Activated CD8-positive, alpha-beta T cell treated with anti-CD3 and anti-CD28 coated beads, Interleukin-2, amount 10 ng/mL, durations not matched to agents 7 days and 5 days (primary cell): ENCODE results near the gene CSMD2. TPM values are rescaled to one million over a fixed set of nuclear protein-coding genes. Genes with fewer than 3 reads are reported as not detected.

Source experiments
- ATAC-seq: fragments of 150-1000 bp; cut with Tn5 transposase; one replicate; pipeline ENCODE4 v1.10.0; 2021; ENCODE audit warnings: moderate library complexity
- CTCF ChIA-PET: fragments of 350-600 bp; sonication (Branson Sonifier 250); formaldehyde crosslinking; loops from one replicate; lab custom pipeline; 2021; ENCODE audit warnings: antibody characterized with exemption; lab: Charles Lee
- POLR2A ChIA-PET: fragments of 350-600 bp; sonication (Branson Sonifier 250); formaldehyde crosslinking; loops from one replicate; lab custom pipeline; 2021; ENCODE audit warnings: antibody characterized with exemption; lab: Charles Lee
- DNase-seq: peaks from one replicate; pipeline ENCODE4 v3.0.0-alpha.2; 2020
- H3K27ac Mint-ChIP-seq: one replicate; pipeline ENCODE4 v1.8.0; 2021; ENCODE audit warnings: mild to moderate bottlenecking, mixed read lengths
- H3K27me3 Mint-ChIP-seq: one replicate; pipeline ENCODE4 v1.8.0; 2021; ENCODE audit warnings: low read depth, mixed read lengths
- H3K36me3 Mint-ChIP-seq: one replicate; pipeline ENCODE4 v1.8.0; 2021; ENCODE audit warnings: low read depth, mixed read lengths
- H3K4me1 Mint-ChIP-seq: one replicate; pipeline ENCODE4 v1.8.0; 2021; ENCODE audit warnings: low read depth, mixed read lengths
- H3K4me3 Mint-ChIP-seq: one replicate; pipeline ENCODE4 v1.8.0; 2021; ENCODE audit warnings: mild to moderate bottlenecking, mixed read lengths
- H3K9me3 Mint-ChIP-seq: one replicate; pipeline ENCODE4 v1.8.0; 2022; ENCODE audit warnings: mixed read lengths; ENCODE audit not compliant: insufficient read depth
- total RNA-seq, 2 experiments: library from RNA; stranded (reverse); gene quantifications; one replicate each; pipeline ENCODE4 v1.2.3, GENCODE V29; 2021

CSMD2 gene
- total RNA-seq, 2 experiments from 2014 or later: not detected

DNA sequence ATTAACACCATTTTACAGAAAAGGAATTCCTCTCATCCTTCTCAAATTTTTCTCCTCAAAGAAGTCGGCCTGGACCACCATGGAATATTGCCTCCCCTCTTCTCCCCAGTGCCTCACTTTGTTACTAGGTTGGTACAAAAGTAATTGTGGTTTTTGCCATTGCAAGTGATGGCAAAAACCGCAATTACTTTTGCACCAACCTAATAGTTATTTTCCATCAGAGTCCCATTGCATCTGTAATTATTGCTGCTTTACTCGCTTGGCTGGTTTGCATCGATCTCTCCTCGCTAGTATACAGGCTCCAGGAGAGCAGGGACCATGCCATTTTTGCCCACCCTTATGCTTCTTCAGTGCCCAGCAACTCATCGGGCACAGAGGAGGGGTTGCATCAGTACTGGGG is 10.7 kb upstream of the CSMD2 start:
- DNase-seq (no peak), ATAC-seq (no peak)
- Mint-ChIP-seq H3K9me3 (no peaks in the 10 kb centered on the region), H3K4me3 (no peak overlapping the region), H3K36me3 (no peaks in the 10 kb centered on the region), H3K4me1 (no peaks in the 10 kb centered on the region), H3K27me3 (peaks cover 22% of the 10 kb centered on the region), H3K27ac (no peak overlapping the region)
- CTCF ChIA-PET: no interaction called here
- POLR2A ChIA-PET: no interaction called here

DNA sequence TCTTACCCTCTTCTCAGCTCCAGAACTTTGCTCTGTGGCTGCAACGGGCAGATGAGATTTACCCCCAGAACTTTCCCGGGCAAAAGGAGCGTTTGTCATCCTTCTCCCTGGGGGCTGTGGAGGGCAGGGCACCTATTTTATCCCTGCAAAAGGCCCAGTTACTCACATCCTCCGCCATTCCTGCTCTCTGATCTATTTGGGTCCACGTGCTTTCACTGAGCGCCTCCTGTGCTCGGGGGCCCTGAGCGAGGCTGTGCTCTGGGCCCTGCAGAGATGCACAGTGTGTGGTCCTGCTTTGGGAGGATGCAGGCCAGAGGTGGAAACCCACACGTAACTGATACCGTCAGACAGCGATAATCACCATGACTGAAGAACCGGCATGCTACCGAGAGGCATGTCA is 2.4 kb upstream of the CSMD2 start:
- Mint-ChIP-seq H3K4me1 (peaks cover 12% of the 10 kb centered on the region), H3K36me3 (peaks cover 2% of the 10 kb centered on the region), H3K27ac (no peak overlapping the region), H3K27me3 (peaks cover 54% of the 10 kb centered on the region), H3K9me3 (no peaks in the 10 kb centered on the region), H3K4me3 (no peak overlapping the region)
- DNase-seq (no peak), ATAC-seq (no peak)
- CTCF ChIA-PET: no interaction called here
- POLR2A ChIA-PET: no interaction called here

DNA sequence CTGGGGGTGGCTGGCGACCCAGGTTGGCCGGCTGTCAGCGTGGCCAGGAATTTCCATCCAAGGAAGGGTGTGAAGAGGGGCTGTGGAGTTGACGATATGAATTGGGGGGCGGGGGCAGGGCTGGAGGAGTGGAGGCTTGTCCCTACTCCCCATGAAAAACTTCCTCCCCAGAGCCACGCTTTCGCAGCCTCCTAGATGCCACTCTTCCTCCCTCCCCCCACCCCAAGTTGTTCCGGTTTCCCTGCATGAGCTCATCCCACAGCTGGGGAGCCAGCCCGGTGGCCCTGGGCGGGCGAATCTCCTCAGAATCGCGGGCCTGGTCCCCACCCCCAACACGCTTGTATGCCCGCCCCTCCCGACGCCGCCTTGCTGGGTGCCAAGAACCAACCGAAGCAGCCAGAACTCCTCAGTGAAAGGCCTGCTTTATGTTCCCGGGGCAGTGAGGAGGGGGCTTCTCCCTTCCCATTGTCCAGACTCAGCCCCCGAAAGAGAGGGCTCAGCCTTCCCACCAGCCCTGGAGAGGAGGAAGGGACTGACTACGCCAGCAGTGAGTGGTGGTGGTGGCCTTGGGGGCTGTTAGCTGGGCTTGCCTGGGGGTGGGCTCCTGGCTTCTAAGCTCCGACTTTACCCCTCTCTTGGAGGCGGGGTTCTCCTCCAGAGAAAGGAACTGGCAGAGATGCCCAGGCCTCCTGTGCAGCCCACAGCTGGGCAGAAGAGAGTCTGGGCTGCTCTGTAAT is 1.8 kb upstream of the CSMD2 start:
- peaks cover 58% of the 10 kb centered on the region for H3K27me3 Mint-ChIP-seq
- ChIA-PET POLR2A (no interaction called here), CTCF (no interaction called here)
- no peak for ATAC-seq
- no peak overlapping the region for H3K4me3 Mint-ChIP-seq
- peaks cover 2% of the 10 kb centered on the region for H3K36me3 Mint-ChIP-seq
- H3K4me1 Mint-ChIP-seq: peaks cover 12% of the 10 kb centered on the region
- DNase-seq: no peak
- H3K9me3 Mint-ChIP-seq: no peaks in the 10 kb centered on the region
- H3K27ac Mint-ChIP-seq: no peak overlapping the region

DNA sequence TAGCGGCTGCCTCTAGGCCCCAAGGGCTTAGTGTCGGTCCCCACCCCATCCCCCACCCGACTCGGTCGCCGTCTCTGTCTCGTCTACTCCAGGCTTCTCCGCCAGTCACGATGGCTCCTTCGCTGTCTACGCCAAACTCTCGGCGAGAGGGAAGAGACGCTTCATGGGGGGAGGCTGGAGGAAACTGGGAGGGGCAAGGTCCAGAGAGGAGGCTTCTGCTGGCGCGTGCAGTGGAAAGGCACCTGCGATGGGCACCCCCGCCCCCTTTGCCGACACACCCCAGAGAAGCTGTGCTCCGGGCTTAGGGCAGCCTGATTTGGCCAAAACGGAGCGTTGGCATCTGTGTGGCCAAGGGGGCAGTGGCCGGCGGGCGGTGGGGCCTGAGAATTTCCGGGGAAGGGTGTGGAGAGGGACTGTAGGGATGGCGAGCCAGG is 1.2 kb upstream of the CSMD2 start:
- ATAC-seq: no peak
- peaks cover 12% of the 10 kb centered on the region for H3K4me1 Mint-ChIP-seq
- CTCF ChIA-PET: no interaction called here
- H3K36me3 Mint-ChIP-seq: peaks cover 2% of the 10 kb centered on the region
- no peak overlapping the region for H3K27ac Mint-ChIP-seq
- no peak overlapping the region for H3K4me3 Mint-ChIP-seq
- POLR2A ChIA-PET: no interaction called here
- H3K27me3 Mint-ChIP-seq: peaks cover 63% of the 10 kb centered on the region
- no peak for DNase-seq
- no peaks in the 10 kb centered on the region for H3K9me3 Mint-ChIP-seq

DNA sequence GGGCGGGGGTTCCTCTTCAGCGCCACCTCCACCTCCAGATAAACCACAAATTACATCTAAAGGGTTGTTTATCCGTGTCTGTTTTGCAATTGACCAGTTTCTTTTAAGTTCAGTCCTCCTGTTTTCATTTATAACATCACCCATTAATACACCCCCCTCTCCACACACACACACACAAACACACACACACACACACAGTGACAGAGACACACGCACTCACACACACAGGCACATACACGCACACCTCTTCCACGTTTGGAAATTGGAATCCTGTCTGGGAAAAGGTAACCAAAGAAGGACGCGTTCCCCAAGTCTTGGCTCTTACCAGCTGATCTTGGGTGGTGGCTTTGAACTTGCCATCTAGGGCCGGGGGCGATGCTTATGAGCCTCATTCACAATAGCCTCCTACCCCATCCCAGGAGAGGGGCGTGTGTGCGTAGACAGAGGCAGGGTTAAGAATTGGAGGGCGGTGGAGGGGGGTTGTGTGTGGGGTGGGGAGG is 442 bp upstream of the CSMD2 start:
- H3K36me3 Mint-ChIP-seq: peaks cover 2% of the 10 kb centered on the region
- ChIA-PET CTCF (no interaction called here), POLR2A (no interaction called here)
- peaks cover 12% of the 10 kb centered on the region for H3K4me1 Mint-ChIP-seq
- no peak for ATAC-seq
- no peaks in the 10 kb centered on the region for H3K9me3 Mint-ChIP-seq
- DNase-seq: no peak
- no peak overlapping the region for H3K27ac Mint-ChIP-seq
- peaks cover 63% of the 10 kb centered on the region for H3K27me3 Mint-ChIP-seq
- no peak overlapping the region for H3K4me3 Mint-ChIP-seq

DNA sequence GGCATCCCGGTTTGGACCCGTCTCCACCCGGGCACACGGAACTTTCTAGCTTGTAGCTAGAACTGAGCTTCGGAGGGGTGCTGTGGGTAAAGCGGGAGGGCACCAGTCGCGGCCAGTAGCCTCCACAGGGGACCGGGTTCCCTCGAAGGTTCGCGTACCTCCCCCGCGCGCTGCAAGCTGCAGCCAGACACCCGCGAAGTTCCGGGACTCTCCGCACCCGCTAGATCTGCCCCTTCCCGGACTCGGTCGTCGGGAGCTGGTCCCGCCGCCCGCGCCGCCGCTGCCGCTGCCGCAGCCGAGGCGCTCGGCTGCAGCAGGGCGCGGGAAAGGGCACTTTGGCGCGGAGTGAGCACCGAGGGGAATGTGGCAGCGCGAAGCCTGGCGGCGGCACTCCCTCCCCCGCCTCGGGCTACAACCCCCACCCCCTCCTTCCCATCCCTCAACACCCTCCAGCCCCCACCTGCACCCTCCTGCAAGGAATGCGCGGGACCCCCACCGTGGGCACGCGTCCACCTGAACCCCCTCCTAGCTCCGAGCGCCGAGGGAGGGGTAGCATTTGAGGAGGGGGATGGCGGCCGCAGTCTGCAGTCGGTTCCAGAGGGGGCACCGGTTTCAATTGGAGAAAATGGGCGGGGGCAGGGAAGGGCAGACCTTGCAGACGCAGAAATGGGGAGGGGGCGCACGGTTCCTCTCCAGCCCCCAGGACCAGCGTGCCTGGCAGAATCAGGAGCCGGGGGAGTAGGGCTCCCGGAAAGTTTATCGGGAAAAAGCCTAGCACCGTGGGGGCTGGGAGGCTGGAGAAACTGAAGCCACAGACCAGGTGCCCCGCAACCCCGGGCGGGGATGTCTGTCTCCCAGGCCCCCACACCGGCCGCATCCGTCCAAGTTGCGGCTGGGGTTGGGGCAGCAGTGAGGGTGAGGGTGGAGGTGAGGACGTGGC is 968 bp downstream of the CSMD2 start:
- peaks cover 58% of the 10 kb centered on the region for H3K27me3 Mint-ChIP-seq
- no peak overlapping the region for H3K27ac Mint-ChIP-seq
- H3K9me3 Mint-ChIP-seq: no peaks in the 10 kb centered on the region
- H3K4me1 Mint-ChIP-seq: peaks cover 12% of the 10 kb centered on the region
- peak overlapping the region; percentile 53 for H3K4me3 Mint-ChIP-seq
- POLR2A ChIA-PET: interaction anchor here (0.6 kb wide), 1 partner anchor 263 kb away, joined by 4 read pairs; no protein-coding TSS in a partner anchor
- peaks cover 2% of the 10 kb centered on the region for H3K36me3 Mint-ChIP-seq
- CTCF ChIA-PET: interaction anchor here (2.2 kb wide), 1 partner anchor 531 kb away, joined by 16 read pairs; no protein-coding TSS in a partner anchor
- no peak for DNase-seq
- ATAC-seq: no peak

DNA sequence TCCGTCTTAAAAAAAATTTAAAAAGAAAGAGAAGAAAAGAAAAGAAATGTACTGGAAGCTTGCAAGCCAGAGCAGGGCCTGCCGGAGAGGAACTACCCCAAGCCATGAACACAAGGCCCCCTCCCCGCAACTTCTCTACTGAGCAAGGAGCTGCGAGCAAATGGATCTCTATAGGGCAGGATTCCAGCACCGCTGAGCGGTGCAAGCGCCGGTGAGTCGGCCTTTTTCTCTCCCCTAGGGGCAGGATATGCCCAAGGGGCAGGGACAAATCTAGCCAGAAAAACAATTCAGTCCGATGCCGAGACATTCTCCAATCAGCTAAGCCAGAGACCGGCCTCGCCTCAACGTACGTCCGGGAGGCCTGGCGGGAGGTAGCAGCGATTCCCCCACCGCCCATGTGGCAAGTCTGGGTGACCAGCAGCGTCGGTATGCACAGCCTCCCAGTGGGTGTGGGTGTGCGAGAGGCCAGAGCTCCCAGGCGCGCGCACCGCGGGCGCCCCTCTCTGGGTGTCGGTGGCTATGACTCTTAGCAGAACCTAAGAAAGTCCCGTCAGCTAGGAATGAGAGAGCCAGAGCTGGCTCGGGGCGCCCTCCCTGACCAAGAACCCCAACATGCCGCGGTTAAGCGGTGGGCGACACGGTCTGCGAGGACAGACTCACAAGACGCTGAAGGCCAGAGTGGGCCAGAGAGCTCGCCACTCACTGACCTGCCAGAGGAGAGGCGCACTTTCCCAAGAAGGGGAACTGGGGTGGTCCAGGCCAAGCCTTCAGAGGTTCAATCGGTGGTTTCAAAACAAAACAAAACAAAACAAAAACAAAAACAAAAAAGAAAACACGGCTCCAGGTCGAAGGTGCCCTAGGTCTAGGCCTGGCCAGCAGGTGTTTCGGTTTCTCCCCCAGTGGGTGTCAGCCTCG is 1.9 kb downstream of the CSMD2 start:
- Mint-ChIP-seq H3K36me3 (peaks cover 2% of the 10 kb centered on the region), H3K27ac (no peak overlapping the region), H3K4me3 (peak overlapping the region; percentile 53), H3K9me3 (no peaks in the 10 kb centered on the region), H3K4me1 (peaks cover 12% of the 10 kb centered on the region), H3K27me3 (peaks cover 51% of the 10 kb centered on the region)
- DNase-seq (peak; percentile 30), ATAC-seq (peak; percentile 74)
- POLR2A ChIA-PET: no interaction called here
- CTCF ChIA-PET: interaction anchor here (1.3 to 2.2 kb wide), 2 partner anchors 150 to 530 kb away, joined by 3 to 16 read pairs; no protein-coding TSS in a partner anchor

DNA sequence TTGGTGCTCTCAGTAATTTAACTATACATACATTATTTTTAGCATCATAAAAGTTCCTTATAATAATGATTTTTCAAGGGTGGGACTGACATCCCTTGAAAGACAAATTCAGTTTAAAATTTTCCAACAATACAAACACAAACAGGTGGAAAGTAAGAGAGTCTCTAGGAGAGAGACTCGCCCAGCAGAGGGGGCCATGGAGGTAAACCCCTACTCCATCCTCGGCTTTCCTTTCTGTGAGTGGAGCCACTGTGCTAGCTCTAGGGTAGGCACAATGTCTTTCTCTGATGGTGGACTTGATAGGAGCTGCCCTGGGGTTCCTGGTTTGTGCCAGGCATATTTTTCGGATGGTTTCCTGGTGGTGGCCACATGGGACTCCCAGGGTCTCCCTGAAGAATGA is 8.3 kb downstream of the CSMD2 start:
- H3K27ac Mint-ChIP-seq: no peak overlapping the region
- H3K27me3 Mint-ChIP-seq: peaks cover 17% of the 10 kb centered on the region
- H3K36me3 Mint-ChIP-seq: no peaks in the 10 kb centered on the region
- ChIA-PET POLR2A (no interaction called here), CTCF (no interaction called here)
- DNase-seq: no peak
- no peaks in the 10 kb centered on the region for H3K9me3 Mint-ChIP-seq
- no peaks in the 10 kb centered on the region for H3K4me1 Mint-ChIP-seq
- no peak for ATAC-seq
- H3K4me3 Mint-ChIP-seq: no peak overlapping the region

DNA sequence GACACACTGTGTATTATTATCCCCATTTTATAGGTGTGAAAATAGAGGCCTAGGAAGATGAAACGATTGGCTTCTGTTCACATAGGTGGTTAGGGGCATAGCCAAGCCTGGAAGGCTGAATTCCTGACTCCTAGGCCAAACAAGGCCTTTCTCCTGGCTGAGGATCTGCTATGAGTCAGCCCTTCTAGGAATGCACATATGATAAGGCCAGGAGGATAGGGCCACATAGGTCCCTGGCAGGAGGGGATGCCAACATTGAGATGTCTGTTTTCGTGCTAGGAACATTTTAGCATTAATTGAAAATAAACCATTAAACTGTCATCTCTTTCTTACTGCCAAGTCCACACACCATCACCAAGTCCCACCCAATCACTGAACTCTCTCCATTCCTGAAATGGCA is 9.2 kb downstream of the CSMD2 start:
- peaks cover 9% of the 10 kb centered on the region for H3K27me3 Mint-ChIP-seq
- ATAC-seq (no peak), DNase-seq (no peak)
- H3K4me1 Mint-ChIP-seq: no peaks in the 10 kb centered on the region
- POLR2A ChIA-PET: no interaction called here
- no peaks in the 10 kb centered on the region for H3K36me3 Mint-ChIP-seq
- no peak overlapping the region for H3K4me3 Mint-ChIP-seq
- H3K27ac Mint-ChIP-seq: no peak overlapping the region
- CTCF ChIA-PET: no interaction called here
- no peaks in the 10 kb centered on the region for H3K9me3 Mint-ChIP-seq

DNA sequence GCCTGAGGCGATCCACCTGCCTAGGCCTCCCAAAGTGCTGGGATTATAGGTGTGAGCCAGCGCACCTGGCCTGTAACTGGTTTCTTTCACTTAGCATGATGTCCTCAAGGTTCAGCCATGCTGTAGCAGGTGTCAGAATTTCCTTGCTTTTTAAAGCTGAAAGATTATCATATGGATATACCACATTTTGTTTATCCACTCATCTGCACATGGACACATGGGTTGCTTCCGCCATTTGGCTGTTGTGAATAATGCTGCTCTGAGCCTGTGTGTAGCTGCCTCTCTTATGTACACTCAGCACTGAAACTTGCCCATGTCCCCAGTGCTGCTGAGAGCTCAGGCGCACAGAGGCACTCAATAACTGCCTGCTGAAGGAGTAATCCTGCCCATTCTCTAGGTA is 11.8 kb downstream of the CSMD2 start:
- H3K4me1 Mint-ChIP-seq: no peaks in the 10 kb centered on the region
- ChIA-PET CTCF (no interaction called here), POLR2A (no interaction called here)
- ATAC-seq: no peak
- peaks cover 6% of the 10 kb centered on the region for H3K27me3 Mint-ChIP-seq
- no peak overlapping the region for H3K27ac Mint-ChIP-seq
- no peaks in the 10 kb centered on the region for H3K9me3 Mint-ChIP-seq
- DNase-seq: no peak
- H3K4me3 Mint-ChIP-seq: no peak overlapping the region
- no peaks in the 10 kb centered on the region for H3K36me3 Mint-ChIP-seq

DNA sequence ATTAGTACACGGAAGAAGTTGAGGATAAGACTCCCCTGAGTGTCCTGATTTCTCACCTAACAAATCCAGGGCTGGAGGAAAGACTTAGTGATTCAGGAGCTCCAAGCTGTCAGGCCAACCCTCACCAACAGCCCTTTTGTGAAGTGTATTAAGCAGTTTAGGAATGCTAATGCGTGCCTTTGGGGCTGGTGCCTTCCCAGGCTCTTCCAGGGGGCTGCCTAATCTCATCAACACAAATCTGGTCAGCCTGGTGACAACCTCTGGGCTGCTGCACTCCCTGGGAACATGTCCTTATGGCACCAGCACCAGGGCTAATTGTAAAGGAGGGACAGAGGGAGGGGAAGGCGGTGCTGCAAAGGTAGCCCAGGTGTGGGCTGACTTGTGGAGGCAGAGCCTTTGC is 15.5 kb downstream of the CSMD2 start:
- peaks cover 3% of the 10 kb centered on the region for H3K27me3 Mint-ChIP-seq
- no peak overlapping the region for H3K27ac Mint-ChIP-seq
- ChIA-PET CTCF (no interaction called here), POLR2A (no interaction called here)
- no peak overlapping the region for H3K4me3 Mint-ChIP-seq
- no peak for ATAC-seq
- DNase-seq: no peak
- no peaks in the 10 kb centered on the region for H3K36me3 Mint-ChIP-seq
- no peaks in the 10 kb centered on the region for H3K9me3 Mint-ChIP-seq
- no peaks in the 10 kb centered on the region for H3K4me1 Mint-ChIP-seq
